H1 (cell line): ENCODE data around the gene ARHGAP24. TPM values are rescaled to one million over a fixed set of nuclear protein-coding genes. Genes with fewer than 3 reads are reported as not detected.

Experiments used
- CTCF ChIA-PET: fragments of 300-600 bp; sonication (Branson Sonifier 250); formaldehyde crosslinking; loops from one replicate; lab custom pipeline; 2021; ENCODE audit not compliant: partially characterized antibody; lab: Charles Lee
- POLR2A ChIA-PET: fragments of 300-600 bp; sonication (Branson Sonifier 250); formaldehyde crosslinking; loops from one replicate; lab custom pipeline; 2021; ENCODE audit warnings: inconsistent platforms; ENCODE audit not compliant: partially characterized antibody; lab: Charles Lee
- DNase-seq, 2 experiments: peaks; one replicate each; pipeline versions ENCODE4 v3.0.0 to v3.0.0-alpha.2; 2010 to 2022; ENCODE audit warnings: low spot score in 2 of 2, low read depth in 1 of 2, mixed read lengths in 1 of 2
- FAIRE-seq: peaks from 2 replicates; lab custom pipeline; 2011; peaks lifted over from hg19 to GRCh38; lab: Jason Lieb, UNC
- H2AFZ ChIP-seq: 2 replicates; pipeline ENCODE4 v1.8.1; 2012; ENCODE audit warnings: low read length, inconsistent platforms
- H2AK5ac ChIP-seq: 2 replicates; pipeline ENCODE4 v1.6.1; 2013; ENCODE audit warnings: low read depth, low read length
- H2BK120ac ChIP-seq: replicated peaks from 2 replicates; pipeline ENCODE3; 2013; ENCODE audit warnings: low read depth, low read length, inconsistent platforms
- H2BK12ac ChIP-seq: 2 replicates; pipeline ENCODE4 v1.6.1; 2013; ENCODE audit warnings: low read depth, low read length
- H2BK15ac ChIP-seq: 2 replicates; pipeline ENCODE4 v1.6.1; 2013; ENCODE audit warnings: low read length
- H2BK20ac ChIP-seq: 2 replicates; pipeline ENCODE4 v1.6.1; 2013; ENCODE audit warnings: low read length
- H2BK5ac ChIP-seq: 2 replicates; pipeline ENCODE4 v1.6.1; 2013; ENCODE audit warnings: low read depth, low read length
- H3K14ac ChIP-seq: 2 replicates; pipeline ENCODE4 v1.6.1; 2013; ENCODE audit warnings: inconsistent platforms; ENCODE audit not compliant: insufficient read length
- H3K18ac ChIP-seq: 2 replicates; pipeline ENCODE4 v1.6.1; 2013; ENCODE audit warnings: low read length; ENCODE audit errors: extremely low read depth
- H3K23ac ChIP-seq: 2 replicates; pipeline ENCODE4 v1.6.1; 2013; ENCODE audit warnings: inconsistent platforms; ENCODE audit not compliant: insufficient read length
- H3K23me2 ChIP-seq: 2 replicates; pipeline ENCODE4 v1.6.1; 2013; ENCODE audit warnings: low read depth, low read length
- H3K27ac ChIP-seq: 2 replicates; pipeline ENCODE4 v1.6.1; 2011; ENCODE audit warnings: low read depth, low read length, inconsistent platforms
- H3K27me3 ChIP-seq, 4 experiments: replicated peaks in 1 of 4; 1 replicate in 1 of 4; 2 replicates in 3 of 4; pipeline versions ENCODE4 v1.6.1 to v1.8.1; 2011 to 2013; ENCODE audit warnings: low read length in 3 of 4, mild to moderate bottlenecking in 3 of 4, inconsistent platforms in 2 of 4, mixed read lengths in 2 of 4, moderate library complexity in 1 of 4; ENCODE audit not compliant: control insufficient read depth in 3 of 4, insufficient read depth in 3 of 4; ENCODE audit errors: extremely low read depth in 1 of 4
- H3K36me3 ChIP-seq, 4 experiments: 2 replicates each; pipeline versions ENCODE4 v1.6.1 to v1.8.1; 2011 to 2013; ENCODE audit warnings: mild to moderate bottlenecking in 4 of 4, low read length in 3 of 4, moderate library complexity in 2 of 4, control low read depth in 1 of 4, inconsistent platforms in 1 of 4; ENCODE audit not compliant: insufficient read depth in 4 of 4, control insufficient read depth in 2 of 4
- H3K4ac ChIP-seq: replicated peaks from 2 replicates; pipeline ENCODE3; 2013; ENCODE audit warnings: low read length, low read depth, mixed read lengths, inconsistent platforms; ENCODE audit not compliant: insufficient read length
- H3K4me1 ChIP-seq, 4 experiments: replicated peaks in 1 of 4; 1 replicate in 1 of 4; 2 replicates in 3 of 4; pipeline versions ENCODE4 v1.6.1 to v1.8.1; 2011 to 2013; ENCODE audit warnings: low read length in 3 of 4, inconsistent platforms in 2 of 4, mixed read lengths in 1 of 4; ENCODE audit not compliant: insufficient read depth in 4 of 4, control insufficient read depth in 3 of 4
- H3K4me2 ChIP-seq, 2 experiments: 2 replicates each; pipeline versions ENCODE4 v1.6.1 to v1.8.1; 2011 to 2013; ENCODE audit warnings: low read depth in 2 of 2, low read length in 2 of 2, control low read depth in 1 of 2, inconsistent platforms in 1 of 2, mild to moderate bottlenecking in 1 of 2; ENCODE audit not compliant: insufficient read depth in 1 of 2
- H3K4me3 ChIP-seq, 4 experiments: fragments of 200-600, 300-600 bp in 1 of 4; sonication (generic), shearing (Covaris generic), sonication (Bioruptor Twin) in 1 of 4; 2 replicates each; pipeline versions ENCODE4 v1.5.1 to v1.8.1; 2011 to 2016; ENCODE audit warnings: low read length in 4 of 4, low read depth in 3 of 4, control low read depth in 2 of 4, inconsistent platforms in 2 of 4, mild to moderate bottlenecking in 2 of 4, mixed read lengths in 1 of 4, moderate library complexity in 1 of 4; ENCODE audit not compliant: insufficient read depth in 2 of 4; ENCODE audit errors: extremely low read depth in 1 of 4
- H3K56ac ChIP-seq: replicated peaks from 2 replicates; pipeline ENCODE3; 2013; ENCODE audit warnings: low read depth, mild to moderate bottlenecking, mixed read lengths, low read length, inconsistent platforms; ENCODE audit not compliant: insufficient read length
- H3K79me1 ChIP-seq: 2 replicates; pipeline ENCODE4 v1.6.1; 2013; ENCODE audit warnings: low read depth, low read length, control low read depth
- H3K79me2 ChIP-seq, 2 experiments: 2 replicates each; pipeline versions ENCODE4 v1.6.1 to v1.8.1; 2012 to 2013; ENCODE audit warnings: low read length in 2 of 2, mild to moderate bottlenecking in 2 of 2, inconsistent platforms in 1 of 2; ENCODE audit not compliant: insufficient read depth in 2 of 2, control insufficient read depth in 1 of 2
- H3K9ac ChIP-seq, 4 experiments: replicated peaks in 1 of 4; 1 replicate in 1 of 4; 2 replicates in 3 of 4; pipeline versions ENCODE4 v1.6.1 to v1.8.1; 2011 to 2013; ENCODE audit warnings: low read depth in 3 of 4, low read length in 3 of 4, control low read depth in 2 of 4, mild to moderate bottlenecking in 2 of 4, moderate library complexity in 2 of 4, inconsistent platforms in 1 of 4; ENCODE audit errors: extremely low read depth in 1 of 4
- H3K9me3 ChIP-seq, 2 experiments: 2 replicates each; pipeline versions ENCODE4 v1.6.1 to v1.8.1; 2012 to 2013; ENCODE audit warnings: mild to moderate bottlenecking in 2 of 2, moderate library complexity in 2 of 2, control low read depth in 1 of 2, inconsistent platforms in 1 of 2, low read depth in 1 of 2, low read length in 1 of 2, mixed read lengths in 1 of 2; ENCODE audit not compliant: insufficient read depth in 2 of 2
- H4K20me1 ChIP-seq, 2 experiments: replicated peaks in 1 of 2; 2 replicates each; pipeline versions ENCODE3 to v1.8.1; 2011 to 2013; ENCODE audit warnings: inconsistent platforms in 2 of 2, low read length in 2 of 2, mild to moderate bottlenecking in 1 of 2; ENCODE audit not compliant: insufficient read depth in 2 of 2, control insufficient read depth in 1 of 2
- H4K5ac ChIP-seq: 2 replicates; pipeline ENCODE4 v1.6.1; 2013; ENCODE audit warnings: low read length, low read depth, mixed read lengths, inconsistent platforms; ENCODE audit not compliant: insufficient read length
- H4K8ac ChIP-seq: 2 replicates; pipeline ENCODE4 v1.8.0; 2013; ENCODE audit warnings: mild to moderate bottlenecking, moderate library complexity, low read length, inconsistent platforms; ENCODE audit not compliant: insufficient read depth; ENCODE audit errors: extremely low read depth
- H4K91ac ChIP-seq: replicated peaks from 2 replicates; pipeline ENCODE3; 2013; ENCODE audit warnings: low read length, mixed read lengths, inconsistent platforms; ENCODE audit not compliant: insufficient read length
- ASH2L ChIP-seq: fragments of 200-600, 300-600 bp; sonication (generic); IDR thresholded peaks from one replicate; pipeline ENCODE4 v1.7.1; 2017; ENCODE audit warnings: low read length
- HDAC2 ChIP-seq, 2 experiments: fragments of 300-600 bp in 1 of 2; sonication (generic) in 1 of 2; IDR thresholded peaks; 2 replicates each; pipeline ENCODE4 v1.6.1; 2011 to 2012; ENCODE audit warnings: low read depth in 2 of 2, low read length in 2 of 2, mild to moderate bottlenecking in 2 of 2, moderate library complexity in 2 of 2, borderline replicate concordance in 1 of 2, inconsistent platforms in 1 of 2
- SP4 ChIP-seq: IDR thresholded peaks from 2 replicates; pipeline ENCODE4 v1.6.1; 2012; ENCODE audit warnings: low read length, inconsistent platforms
- WGBS, 2 experiments: shearing (Covaris generic) in 1 of 2; methylation state at CpG; one replicate each; pipeline versions ENCODE4 v1.1.6 to v1.1.7; 2013 to 2015; ENCODE audit warnings: low lambda C conversion rate in 2 of 2, mixed read lengths in 2 of 2, inconsistent platforms in 1 of 2, low coverage in 1 of 2, missing lambda C conversion rate in 1 of 2; ENCODE audit not compliant: insufficient replicate concordance in 2 of 2, insufficient coverage in 1 of 2, insufficient read length in 1 of 2; ENCODE audit errors: extremely low coverage in 1 of 2, missing lambda C conversion rate in 1 of 2; 5-methylcytosine and 5-hydroxymethylcytosine counted together
- polyA plus RNA-seq, 7 experiments: library from polyadenylated mRNA; depleted of rRNA in 3 of 7; stranded (reverse) in 5 of 7; unstranded in 2 of 7; fragments of >200 nt in 5 of 7; fragments of 200-250 nt in 2 of 7; gene quantifications; 1 replicate in 5 of 7; 2 replicates in 1 of 7; 4 replicates in 1 of 7; pipeline versions ENCODE4 v1.2.1 to v1.2.3, GENCODE V29; 2011 to 2013; ENCODE audit warnings: missing spikeins in 2 of 7, mixed read lengths in 2 of 7
- total RNA-seq: library from RNA; stranded (reverse); fragmentation: NEBNext Ultra II Directional; extraction: Animal tissue kit (Norgen Biotek cat#: 25700); gene quantifications from 2 replicates; pipeline ENCODE4 v1.2.1, GENCODE V29; 2021

ARHGAP24 gene
- total and polyA plus RNA-seq, 2 of the 8 experiments (the other 6 are each of a cell fraction or from before 2014, with no cell fraction given) = 0.08 to 0.50 TPM

- H3K27ac ChIP-seq = no peak overlapping the region
- no peak for FAIRE-seq
- no peak overlapping the region for H3K9ac ChIP-seq
- H3K56ac ChIP-seq = no peak overlapping the region
- no peak overlapping the region for H3K18ac ChIP-seq
- no peak overlapping the region for H2BK12ac ChIP-seq
- POLR2A ChIA-PET = no interaction called here
- H2BK15ac ChIP-seq = no peak overlapping the region
- no peaks in the 10 kb centered on the region for H3K9me3 ChIP-seq
- no peak overlapping the region for H2BK20ac ChIP-seq
- no peak for TF ChIP-seq HDAC2 (IDR thresholded peaks at IDR 0.05; ENCODE audit: borderline replicate concordance in 1 of 2, low read depth in 2 of 2, low read length in 2 of 2)
- TF ChIP-seq SP4 = no peak
- TF ChIP-seq ASH2L = no peak
- TF ChIP-seq, all 59 proteins: peak for 0
- H3K79me2 ChIP-seq = no peaks in the 10 kb centered on the region
- no peaks in the 10 kb centered on the region for H3K36me3 ChIP-seq
- no peak for DNase-seq
- no peak overlapping the region for H3K4me3 ChIP-seq
- no peak overlapping the region for H4K5ac ChIP-seq
- H3K4me2 ChIP-seq = no peak overlapping the region
- H3K14ac ChIP-seq = no peak overlapping the region
- H3K23ac ChIP-seq = no peak overlapping the region
- H2BK120ac ChIP-seq = no peak overlapping the region
- H3K27me3 ChIP-seq = peaks cover 0 to 1% (median 0%) of the 10 kb centered on the region in 4 experiments; a peak in 1 of 7 replicates
- H3K4ac ChIP-seq = no peak overlapping the region
- H3K4me1 ChIP-seq = peaks cover 0 to 6% (median 4%) of the 10 kb centered on the region in 4 experiments; a peak in 3 of 7 replicates
- no peaks in the 10 kb centered on the region for H4K20me1 ChIP-seq
- H4K8ac ChIP-seq = no peak overlapping the region
- H3K79me1 ChIP-seq = no peaks in the 10 kb centered on the region
- CTCF ChIA-PET = no interaction called here
- no peaks in the 10 kb centered on the region; the same call in 1 of the 2 replicates for H3K23me2 ChIP-seq
- H2AFZ ChIP-seq = no peak overlapping the region; the same call in 1 of the 2 replicates
- no peak overlapping the region for H4K91ac ChIP-seq
- WGBS, 2 experiments = 81% methylated on average over 6 of the region's 6 CpGs; no CpG with 5 or more reads in 1 of the 2 experiments
- no peak overlapping the region for H2BK5ac ChIP-seq
- no peak overlapping the region for H2AK5ac ChIP-seq
Measured at GRCh38 chr4:85925071-85925470, 450.1 kb downstream of the ARHGAP24 start.
